ENCODE measurements around the gene PIP5K1B. TPM values are rescaled to one million over a fixed set of nuclear protein-coding genes. Genes with fewer than 3 reads are reported as not detected.

The PIP5K1B gene
- total and polyA plus RNA-seq, 2 experiments from 2014 or later = 1.3 to 2.8 TPM

GRCh38 chr9:68717552-68718443 is 12.8 kb downstream of the PIP5K1B start:
- Histone ChIP-seq H3K36me3 (ENCODE audit: insufficient read depth) (no peaks in the 10 kb centered on the region), H3K4me3 (no peak overlapping the region), H3K27me3 (ENCODE audit: insufficient read depth) (no peaks in the 10 kb centered on the region), H3K27ac (ENCODE audit: low read depth) (no peak overlapping the region), H3K4me1 (ENCODE audit: insufficient read depth) (no peaks in the 10 kb centered on the region), H3F3A (replicated peaks; ENCODE audit: low read depth) (no peaks in the 10 kb centered on the region), H3K79me2 (replicated peaks; ENCODE audit: insufficient read depth) (no peaks in the 10 kb centered on the region; the same call in 1 of the 2 replicates), H2AFZ (no peak overlapping the region), H3K9me2 (ENCODE audit: insufficient read depth) (peaks cover 7% of the 10 kb centered on the region; the same call in 1 of the 2 replicates), H4K20me1 (replicated peaks; ENCODE audit: insufficient read depth) (no peaks in the 10 kb centered on the region), H3K4me2 (no peak overlapping the region)
- TF ChIP-seq STAT1 (IDR thresholded peaks at IDR 0.05; ENCODE audit: unreplicated experiment) (no peak), ETS1 (IDR thresholded peaks at IDR 0.05) (no peak), NANOG (IDR thresholded peaks at IDR 0.05; ENCODE audit: borderline replicate concordance) (no peak), JUNB (IDR thresholded peaks at IDR 0.05; ENCODE audit: unreplicated experiment) (no peak), EZH2phosphoT487 (IDR thresholded peaks at IDR 0.05; ENCODE audit: unreplicated experiment) (no peak), ZNF114 (CRISPR knock-in tag; IDR thresholded peaks at IDR 0.05) (no peak), ZNF462 (CRISPR knock-in tag; IDR thresholded peaks at IDR 0.05) (no peak), ZNF331 (CRISPR knock-in tag; IDR thresholded peaks at IDR 0.05; ENCODE audit: low read depth) (no peak), POLR2AphosphoS5 (IDR thresholded peaks at IDR 0.05; ENCODE audit: low read depth) (no peak), EZH2 (IDR thresholded peaks at IDR 0.05; ENCODE audit: low read depth, unreplicated experiment) (no peak), CREB1 (CRISPR knock-in tag; IDR thresholded peaks at IDR 0.05; ENCODE audit: low read depth) (no peak)
- TF ChIP-seq, protein P1, sequence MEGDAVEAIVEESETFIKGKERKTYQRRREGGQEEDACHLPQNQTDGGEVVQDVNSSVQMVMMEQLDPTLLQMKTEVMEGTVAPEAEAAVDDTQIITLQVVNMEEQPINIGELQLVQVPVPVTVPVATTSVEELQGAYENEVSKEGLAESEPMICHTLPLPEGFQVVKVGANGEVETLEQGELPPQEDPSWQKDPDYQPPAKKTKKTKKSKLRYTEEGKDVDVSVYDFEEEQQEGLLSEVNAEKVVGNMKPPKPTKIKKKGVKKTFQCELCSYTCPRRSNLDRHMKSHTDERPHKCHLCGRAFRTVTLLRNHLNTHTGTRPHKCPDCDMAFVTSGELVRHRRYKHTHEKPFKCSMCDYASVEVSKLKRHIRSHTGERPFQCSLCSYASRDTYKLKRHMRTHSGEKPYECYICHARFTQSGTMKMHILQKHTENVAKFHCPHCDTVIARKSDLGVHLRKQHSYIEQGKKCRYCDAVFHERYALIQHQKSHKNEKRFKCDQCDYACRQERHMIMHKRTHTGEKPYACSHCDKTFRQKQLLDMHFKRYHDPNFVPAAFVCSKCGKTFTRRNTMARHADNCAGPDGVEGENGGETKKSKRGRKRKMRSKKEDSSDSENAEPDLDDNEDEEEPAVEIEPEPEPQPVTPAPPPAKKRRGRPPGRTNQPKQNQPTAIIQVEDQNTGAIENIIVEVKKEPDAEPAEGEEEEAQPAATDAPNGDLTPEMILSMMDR (conservative IDR thresholded peaks at IDR 0.05; ENCODE audit: low read depth in 2 of 2) = no peak
- TF ChIP-seq, protein P2, sequence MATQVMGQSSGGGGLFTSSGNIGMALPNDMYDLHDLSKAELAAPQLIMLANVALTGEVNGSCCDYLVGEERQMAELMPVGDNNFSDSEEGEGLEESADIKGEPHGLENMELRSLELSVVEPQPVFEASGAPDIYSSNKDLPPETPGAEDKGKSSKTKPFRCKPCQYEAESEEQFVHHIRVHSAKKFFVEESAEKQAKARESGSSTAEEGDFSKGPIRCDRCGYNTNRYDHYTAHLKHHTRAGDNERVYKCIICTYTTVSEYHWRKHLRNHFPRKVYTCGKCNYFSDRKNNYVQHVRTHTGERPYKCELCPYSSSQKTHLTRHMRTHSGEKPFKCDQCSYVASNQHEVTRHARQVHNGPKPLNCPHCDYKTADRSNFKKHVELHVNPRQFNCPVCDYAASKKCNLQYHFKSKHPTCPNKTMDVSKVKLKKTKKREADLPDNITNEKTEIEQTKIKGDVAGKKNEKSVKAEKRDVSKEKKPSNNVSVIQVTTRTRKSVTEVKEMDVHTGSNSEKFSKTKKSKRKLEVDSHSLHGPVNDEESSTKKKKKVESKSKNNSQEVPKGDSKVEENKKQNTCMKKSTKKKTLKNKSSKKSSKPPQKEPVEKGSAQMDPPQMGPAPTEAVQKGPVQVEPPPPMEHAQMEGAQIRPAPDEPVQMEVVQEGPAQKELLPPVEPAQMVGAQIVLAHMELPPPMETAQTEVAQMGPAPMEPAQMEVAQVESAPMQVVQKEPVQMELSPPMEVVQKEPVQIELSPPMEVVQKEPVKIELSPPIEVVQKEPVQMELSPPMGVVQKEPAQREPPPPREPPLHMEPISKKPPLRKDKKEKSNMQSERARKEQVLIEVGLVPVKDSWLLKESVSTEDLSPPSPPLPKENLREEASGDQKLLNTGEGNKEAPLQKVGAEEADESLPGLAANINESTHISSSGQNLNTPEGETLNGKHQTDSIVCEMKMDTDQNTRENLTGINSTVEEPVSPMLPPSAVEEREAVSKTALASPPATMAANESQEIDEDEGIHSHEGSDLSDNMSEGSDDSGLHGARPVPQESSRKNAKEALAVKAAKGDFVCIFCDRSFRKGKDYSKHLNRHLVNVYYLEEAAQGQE (IDR thresholded peaks at IDR 0.05; ENCODE audit: unreplicated experiment) = no peak
- DNase-seq (ENCODE audit: low spot score) = no peak
- Mint-ChIP-seq H3K9me3 (no peaks in the 10 kb centered on the region), H3K36me3 (ENCODE audit: low read depth) (no peaks in the 10 kb centered on the region), H3K4me3 (no peak overlapping the region), H3K4me1 (peaks cover 3% of the 10 kb centered on the region; the same call in 2 of the 3 replicates), H3K27me3 (ENCODE audit: insufficient read depth, low read depth, poor library complexity) (no peaks in the 10 kb centered on the region), H3K27ac (no peak overlapping the region)
- no peak for ATAC-seq

All from GM23338 (cell line).